PC-3 (cell line): ENCODE data around the gene WDR47. TPM values are rescaled to one million over a fixed set of nuclear protein-coding genes. Genes with fewer than 3 reads are reported as not detected.
"Not testable (repeated sequence)": the region's sequence is repeated elsewhere in the genome, so short reads cannot be mapped to it uniquely, and the experiment has no call there.

Source experiments
- ATAC-seq: fragments of 200-7000 bp; cut with Tn5 transposase; 2 replicates; pipeline ENCODE4 v1.9.1; 2020; ENCODE audit warnings: mild to moderate bottlenecking, moderate library complexity
- BruUV-seq: library from RNA; stranded (reverse); fragments of 400-500 nt; replicated peaks from 2 replicates; lab custom pipeline; 2021; lab: Mats Ljungman, UMichigan
- CTCF ChIA-PET: fragments of 300-600 bp; sonication (Branson Sonifier 250); formaldehyde crosslinking; loops from one replicate; lab custom pipeline; 2022; ENCODE audit warnings: antibody characterized with exemption; lab: Charles Lee
- POLR2A ChIA-PET: fragments of 300-600 bp; sonication (Branson Sonifier 250); formaldehyde crosslinking; loops from one replicate; lab custom pipeline; 2022; ENCODE audit warnings: antibody characterized with exemption; ENCODE audit not compliant: unreplicated experiment; lab: Charles Lee
- DNase-seq: peaks from one replicate; pipeline ENCODE4 v3.0.0-alpha.2; 2015
- H2AFZ ChIP-seq: fragments of 300-600 bp; sonication (generic); 2 replicates; pipeline ENCODE4 v1.6.0; 2016; ENCODE audit warnings: antibody characterized with exemption, low read length
- H3F3A ChIP-seq: fragments of 300-600 bp; sonication (generic); one replicate; pipeline ENCODE4 v1.6.0; 2017; ENCODE audit warnings: antibody characterized with exemption, low read length, control low read depth, mild to moderate bottlenecking; ENCODE audit not compliant: unreplicated experiment
- H3K27ac ChIP-seq: fragments of 300-600 bp; sonication (generic); 2 replicates; pipeline ENCODE4 v1.5.1; 2016; ENCODE audit warnings: mild to moderate bottlenecking, low read length
- H3K27me3 ChIP-seq: fragments of 300-600 bp; sonication (generic); 2 replicates; pipeline ENCODE4 v1.6.1; 2016; ENCODE audit warnings: low read length, mixed read lengths
- H3K36me3 ChIP-seq: fragments of 300-600 bp; sonication (generic); 2 replicates; pipeline ENCODE4 v1.6.1; 2016; ENCODE audit warnings: low read depth, mixed run types, low read length, mixed read lengths
- H3K4me1 ChIP-seq: fragments of 300-600 bp; sonication (generic); 2 replicates; pipeline ENCODE4 v1.5.1; 2016; ENCODE audit warnings: low read length; ENCODE audit not compliant: insufficient read depth
- H3K4me2 ChIP-seq: fragments of 300-600 bp; sonication (generic); 2 replicates; pipeline ENCODE4 v1.6.0; 2016; ENCODE audit warnings: low read length
- H3K4me3 ChIP-seq: fragments of 300-600 bp; sonication (generic); 2 replicates; pipeline ENCODE4 v1.5.1; 2016; ENCODE audit warnings: mild to moderate bottlenecking, low read length, mixed read lengths
- H3K79me2 ChIP-seq: fragments of 300-600 bp; sonication (generic); 2 replicates; pipeline ENCODE4 v1.6.1; 2017; ENCODE audit warnings: low read length, mixed read lengths
- H3K9ac ChIP-seq: fragments of 300-600 bp; sonication (generic); 2 replicates; pipeline ENCODE4 v1.6.0; 2016; ENCODE audit warnings: mild to moderate bottlenecking, low read length
- H3K9me2 ChIP-seq: fragments of 300-600 bp; sonication (generic); replicated peaks from 2 replicates; pipeline ENCODE4 v1.6.1; 2016; ENCODE audit warnings: mixed run types, low read length, mixed read lengths
- H3K9me3 ChIP-seq: fragments of 300-600 bp; sonication (generic); 2 replicates; pipeline ENCODE4 v1.6.1; 2016; ENCODE audit warnings: low read length, mixed read lengths
- H4K20me1 ChIP-seq: fragments of 300-600 bp; sonication (generic); 2 replicates; pipeline ENCODE4 v1.6.1; 2016; ENCODE audit warnings: low read length, mixed read lengths
- EZH2 ChIP-seq: fragments of 300-600 bp; sonication (generic); IDR thresholded peaks from one replicate; pipeline ENCODE4 v1.6.1; 2017; ENCODE audit warnings: antibody characterized with exemption, mild to moderate bottlenecking, low read length; ENCODE audit not compliant: unreplicated experiment
- EZH2phosphoT487 ChIP-seq: fragments of 300-600 bp; sonication (generic); IDR thresholded peaks from 2 replicates; pipeline ENCODE4 v1.6.1; 2018; ENCODE audit warnings: mild to moderate bottlenecking, antibody characterized with exemption, low read length, borderline replicate concordance
- intact Hi-C: fragments of 100-400 bp; cut with micrococcal nuclease; formaldehyde crosslinking; loops from 2 replicates; pipeline ENCODE4 v1.9.0; 2023
- total RNA-seq: library from RNA; depleted of rRNA; stranded (reverse); fragments of >200 nt; gene quantifications from 2 replicates; pipeline ENCODE4 v1.2.3, GENCODE V29; 2014
- TF ChIP-seq, protein P1 (sequence below): fragments of 300-600 bp; sonication (generic); conservative IDR thresholded peaks from 2 replicates; pipeline ENCODE4 v1.5.1; 2017; ENCODE audit warnings: antibody characterized with exemption, low read depth, mild to moderate bottlenecking, low read length

The WDR47 gene
- total RNA-seq, 1 experiment from 2014 or later, result 7.7 TPM

GRCh38 chr1:109034382-109034781 lies 7.5 kb downstream of the WDR47 start:
- peaks cover 25% of the 10 kb centered on the region for H3K79me2 ChIP-seq
- H3K4me1 ChIP-seq, result no peaks in the 10 kb centered on the region
- H3K9ac ChIP-seq, result no peak overlapping the region
- no peaks in the 10 kb centered on the region for H3F3A ChIP-seq
- ChIA-PET CTCF (no interaction called here), POLR2A (no interaction called here)
- ATAC-seq (no peak), DNase-seq (no peak)
- intact Hi-C loops, result no loop called here
- H4K20me1 ChIP-seq, result no peaks in the 10 kb centered on the region
- no peak overlapping the region for H2AFZ ChIP-seq
- H3K27me3 ChIP-seq, result no peaks in the 10 kb centered on the region
- TF ChIP-seq EZH2 (no peak), EZH2phosphoT487 (no peak)
- TF ChIP-seq, protein P1, sequence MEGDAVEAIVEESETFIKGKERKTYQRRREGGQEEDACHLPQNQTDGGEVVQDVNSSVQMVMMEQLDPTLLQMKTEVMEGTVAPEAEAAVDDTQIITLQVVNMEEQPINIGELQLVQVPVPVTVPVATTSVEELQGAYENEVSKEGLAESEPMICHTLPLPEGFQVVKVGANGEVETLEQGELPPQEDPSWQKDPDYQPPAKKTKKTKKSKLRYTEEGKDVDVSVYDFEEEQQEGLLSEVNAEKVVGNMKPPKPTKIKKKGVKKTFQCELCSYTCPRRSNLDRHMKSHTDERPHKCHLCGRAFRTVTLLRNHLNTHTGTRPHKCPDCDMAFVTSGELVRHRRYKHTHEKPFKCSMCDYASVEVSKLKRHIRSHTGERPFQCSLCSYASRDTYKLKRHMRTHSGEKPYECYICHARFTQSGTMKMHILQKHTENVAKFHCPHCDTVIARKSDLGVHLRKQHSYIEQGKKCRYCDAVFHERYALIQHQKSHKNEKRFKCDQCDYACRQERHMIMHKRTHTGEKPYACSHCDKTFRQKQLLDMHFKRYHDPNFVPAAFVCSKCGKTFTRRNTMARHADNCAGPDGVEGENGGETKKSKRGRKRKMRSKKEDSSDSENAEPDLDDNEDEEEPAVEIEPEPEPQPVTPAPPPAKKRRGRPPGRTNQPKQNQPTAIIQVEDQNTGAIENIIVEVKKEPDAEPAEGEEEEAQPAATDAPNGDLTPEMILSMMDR, result no peak
- no peak overlapping the region for H3K4me3 ChIP-seq
- H3K4me2 ChIP-seq, result no peak overlapping the region
- H3K9me2 ChIP-seq, result no peaks in the 10 kb centered on the region
- no peaks in the 10 kb centered on the region for H3K9me3 ChIP-seq
- no TSS peak for BruUV-seq
- H3K27ac ChIP-seq, result no peak overlapping the region
- no peaks in the 10 kb centered on the region for H3K36me3 ChIP-seq

DNA sequence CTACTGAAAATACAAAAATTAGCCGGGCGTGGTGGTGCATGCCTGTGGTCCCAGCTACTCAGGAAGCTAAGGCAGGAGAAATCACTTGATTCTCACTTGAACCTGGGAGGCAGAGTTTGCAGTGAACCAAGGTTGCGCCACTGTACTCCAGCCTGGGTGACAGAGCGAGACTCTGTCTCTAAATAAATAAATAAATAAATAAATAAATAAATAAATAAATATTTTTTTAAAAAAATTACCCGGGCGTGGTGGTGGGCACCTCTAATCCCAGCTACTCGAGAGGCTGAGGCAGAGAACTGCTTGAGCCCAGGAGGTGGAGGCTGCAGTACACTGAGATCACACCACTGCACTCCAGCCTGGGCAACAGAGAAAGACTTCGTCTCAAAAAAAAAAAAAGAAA lies 12.4 kb downstream of the WDR47 start:
- ATAC-seq, H3F3A ChIP-seq, H3K9me2 ChIP-seq, H2AFZ ChIP-seq, H4K20me1 ChIP-seq, H3K4me1 ChIP-seq, POLR2A ChIA-PET, H3K27ac ChIP-seq, H3K9me3 ChIP-seq, H3K4me2 ChIP-seq, BruUV-seq, DNase-seq, H3K9ac ChIP-seq, H3K79me2 ChIP-seq, intact Hi-C loops, H3K27me3 ChIP-seq, H3K36me3 ChIP-seq, H3K4me3 ChIP-seq: not testable (repeated sequence)
- CTCF ChIA-PET, result interaction anchor here (0.6 kb wide), 1 partner anchor 120 kb away, joined by 6 read pairs; no protein-coding TSS in a partner anchor

GRCh38 chr1:109027841-109028240 lies 14.1 kb downstream of the WDR47 start:
- Histone ChIP-seq H3K4me2 (no peak overlapping the region), H3K79me2 (0 out of 2 replicates have a peak, but pooled peaks cover 5% of the 10 kb centered on the region)
- TF ChIP-seq, protein P1, result peak; percentile 57
- no peak for TF ChIP-seq EZH2

More at GRCh38 chr1:109027841-109028240, 14.1 kb downstream of the WDR47 start:
- Histone ChIP-seq H3K9me2 (no peaks in the 10 kb centered on the region), H3F3A (no peaks in the 10 kb centered on the region), H3K27ac (no peak overlapping the region), H3K9ac (no peak overlapping the region), H3K27me3 (no peaks in the 10 kb centered on the region), H3K4me1 (peaks cover 3% of the 10 kb centered on the region; the same call in 1 of the 2 replicates), H3K36me3 (no peaks in the 10 kb centered on the region), H3K9me3 (no peaks in the 10 kb centered on the region), H4K20me1 (no peaks in the 10 kb centered on the region), H2AFZ (no peak overlapping the region), H3K4me3 (no peak overlapping the region)
- peak; percentile 17 for DNase-seq
- no peak for ATAC-seq
- CTCF ChIA-PET, result no interaction called here
- POLR2A ChIA-PET, result interaction anchor here (0.6 kb wide), 1 partner anchor 30 kb away, joined by 3 read pairs; no protein-coding TSS in a partner anchor
- intact Hi-C loops, result no loop called here
- BruUV-seq, result no TSS peak
